ENCODE results near the gene GALNT2.

GRCh38 chr1:230107941-230108340 is 40.9 kb downstream of the GALNT2 start:
- TF ChIP-seq CTCF (conservative IDR thresholded peaks at IDR 0.05; ENCODE audit: low read depth, low read length) (no peak), MAZ (IDR thresholded peaks at IDR 0.05; ENCODE audit: borderline replicate concordance, low read depth, low read length) (no peak), USF2 (IDR thresholded peaks at IDR 0.05; ENCODE audit: low read depth, low read length) (no peak), SMC3 (IDR thresholded peaks at IDR 0.05; ENCODE audit: low read depth, low read length) (no peak), POLR2A (IDR thresholded peaks at IDR 0.05; ENCODE audit: low read depth, low read length) (no peak), RFX5 (IDR thresholded peaks at IDR 0.05; ENCODE audit: low read depth, low read length) (no peak), RCOR1 (IDR thresholded peaks at IDR 0.05; ENCODE audit: insufficient replicate concordance, low read length) (no peak), MAFK (IDR thresholded peaks at IDR 0.05; ENCODE audit: low read depth, low read length) (no peak), CHD1 (IDR thresholded peaks at IDR 0.05; ENCODE audit: low read depth, low read length) (no peak), CEBPB (IDR thresholded peaks at IDR 0.05; ENCODE audit: low read depth, low read length) (no peak), BHLHE40 (IDR thresholded peaks at IDR 0.05; ENCODE audit: low read depth, low read length) (no peak), RAD21 (IDR thresholded peaks at IDR 0.05; ENCODE audit: low read length) (no peak)

Data from IMR-90 (cell line).